Testis (tissue), 2 donors: ENCODE results near the gene MFSD12.

ENCODE experiments used
- CTCF ChIP-seq, 3 experiments: fragments of 450-650 bp in 2 of 3; fragments of 200-600 bp in 1 of 3; sonication (generic) in 1 of 3; IDR thresholded peaks; one replicate each; pipeline ENCODE4 v1.5.1; 2016 to 2019; ENCODE audit warnings: antibody characterized with exemption in 3 of 3, mild to moderate bottlenecking in 2 of 3, moderate library complexity in 1 of 3
- POLR2A ChIP-seq: fragments of 450-650 bp; IDR thresholded peaks from one replicate; pipeline ENCODE4 v1.6.1; 2017; ENCODE audit warnings: antibody characterized with exemption, mild to moderate bottlenecking, moderate library complexity

- TF ChIP-seq CTCF (IDR thresholded peaks at IDR 0.05) (no peak), POLR2A (no peak)
These were observed 48.4 kb upstream of the MFSD12 start for GRCh38 chr19:3605770-3606169.
